ENCODE results near the gene ACTL7B. TPM values are rescaled to one million over a fixed set of nuclear protein-coding genes. Genes with fewer than 3 reads are reported as not detected.
"Not testable (repeated sequence)": the region's sequence is repeated elsewhere in the genome, so short reads cannot be mapped to it uniquely, and the experiment has no call there.

Gene ACTL7B
- total and polyA plus RNA-seq, 2 experiments from 2014 or later: not detected

DNA sequence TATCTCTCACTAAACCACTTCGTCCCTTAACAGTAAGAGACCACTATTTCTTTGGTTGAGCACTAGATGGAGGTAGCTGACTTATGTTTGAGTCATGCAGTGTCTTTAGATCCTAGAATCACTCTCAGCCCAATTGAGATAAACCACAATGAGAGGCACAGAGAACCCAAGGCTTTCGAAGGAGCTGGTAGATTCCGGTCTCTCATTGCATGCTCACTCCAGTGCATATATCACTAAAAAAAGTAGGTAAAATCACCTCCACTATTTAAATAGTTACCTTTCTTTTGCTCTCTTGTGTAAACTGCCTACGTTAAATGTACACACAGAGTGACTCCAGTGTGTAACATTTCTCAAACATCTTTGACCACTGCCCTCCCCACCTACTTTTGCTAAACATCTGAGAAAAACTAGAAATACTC is 33.9 kb upstream of the ACTL7B start:
- no peaks in the 10 kb centered on the region for H3K4me1 ChIP-seq (ENCODE audit: insufficient read depth)
- no peak overlapping the region for H3K4me3 Mint-ChIP-seq
- no peaks in the 10 kb centered on the region for H3K9me3 Mint-ChIP-seq
- TF ChIP-seq NANOG (IDR thresholded peaks at IDR 0.05; ENCODE audit: borderline replicate concordance) (no peak), ZNF331 (CRISPR knock-in tag; IDR thresholded peaks at IDR 0.05; ENCODE audit: low read depth) (no peak), CTCF (conservative IDR thresholded peaks at IDR 0.05; ENCODE audit: low read depth in 2 of 2) (peak in 1 of 2 experiments; percentile 32; a peak in 2 of 4 replicates), ZNF114 (CRISPR knock-in tag; IDR thresholded peaks at IDR 0.05) (no peak)
- no peaks in the 10 kb centered on the region for H3K79me2 ChIP-seq (replicated peaks; ENCODE audit: insufficient read depth)
- ATAC-seq: no peak
- H3K27ac Mint-ChIP-seq: no peak overlapping the region
- peak; percentile 10 for DNase-seq (ENCODE audit: low spot score)
- no peak overlapping the region for H3K4me3 ChIP-seq
- H3K4me1 Mint-ChIP-seq: no peaks in the 10 kb centered on the region
- no peaks in the 10 kb centered on the region; the same call in 1 of the 2 replicates for H4K20me1 ChIP-seq (replicated peaks; ENCODE audit: insufficient read depth)
- no peak overlapping the region for H3K27ac ChIP-seq (ENCODE audit: low read depth)
- no peaks in the 10 kb centered on the region for H3F3A ChIP-seq (replicated peaks; ENCODE audit: low read depth)
- peaks cover 5% of the 10 kb centered on the region for H3K27me3 Mint-ChIP-seq (ENCODE audit: insufficient read depth, low read depth, poor library complexity)
- no peak overlapping the region for H3K4me2 ChIP-seq
- H3K36me3 Mint-ChIP-seq (ENCODE audit: low read depth): peaks cover 41% of the 10 kb centered on the region
- peaks cover 40% of the 10 kb centered on the region for H3K36me3 ChIP-seq (ENCODE audit: insufficient read depth)
- no peaks in the 10 kb centered on the region for H3K27me3 ChIP-seq (ENCODE audit: insufficient read depth)
- no peaks in the 10 kb centered on the region for H3K9me2 ChIP-seq (ENCODE audit: insufficient read depth)
- no peak overlapping the region for H2AFZ ChIP-seq

DNA sequence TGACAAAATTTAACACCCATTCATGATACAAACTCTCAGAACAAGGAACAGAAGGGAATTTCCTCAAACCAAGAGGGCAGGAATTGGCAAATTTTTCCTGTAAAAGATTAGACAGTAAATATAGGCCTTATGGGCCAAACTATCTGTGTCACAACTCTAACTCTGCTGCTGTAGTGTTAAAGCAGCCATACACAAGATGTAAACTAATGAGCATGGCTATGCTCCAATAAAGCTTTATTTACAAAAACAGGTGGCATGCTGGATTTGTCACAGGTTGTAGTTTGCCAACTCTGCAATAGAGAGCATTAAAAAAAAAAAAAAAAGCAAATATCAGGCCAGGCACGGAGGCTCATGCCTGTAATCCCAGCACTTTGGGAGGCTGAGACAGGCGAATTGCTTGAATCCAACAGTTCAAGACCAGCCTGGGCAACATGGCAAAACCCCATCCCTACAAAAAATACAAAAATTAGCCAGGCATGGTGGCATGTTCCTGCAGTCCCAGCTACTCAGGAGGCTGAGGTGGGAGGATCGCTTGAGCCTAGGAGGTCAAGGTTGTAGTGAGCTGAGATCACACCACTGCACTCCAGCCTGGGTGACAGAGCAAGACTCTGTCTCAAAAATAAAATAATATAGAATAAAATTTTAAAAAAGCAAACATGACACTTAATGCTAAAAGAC is 30.9 kb upstream of the ACTL7B start:
- not testable (repeated sequence) for H2AFZ ChIP-seq; H3K27ac ChIP-seq (ENCODE audit: low read depth); DNase-seq (ENCODE audit: low spot score); H3K4me3 ChIP-seq; H4K20me1 ChIP-seq (replicated peaks; ENCODE audit: insufficient read depth); H3K4me3 Mint-ChIP-seq; H3K27me3 ChIP-seq (ENCODE audit: insufficient read depth); H3K9me3 Mint-ChIP-seq; H3K9me2 ChIP-seq (ENCODE audit: insufficient read depth); H3K4me1 ChIP-seq (ENCODE audit: insufficient read depth); H3F3A ChIP-seq (replicated peaks; ENCODE audit: low read depth); H3K27me3 Mint-ChIP-seq (ENCODE audit: insufficient read depth, low read depth, poor library complexity); ATAC-seq; H3K79me2 ChIP-seq (replicated peaks; ENCODE audit: insufficient read depth); H3K4me1 Mint-ChIP-seq; H3K27ac Mint-ChIP-seq; H3K4me2 ChIP-seq
- peaks cover 30% of the 10 kb centered on the region for H3K36me3 Mint-ChIP-seq (ENCODE audit: low read depth)
- H3K36me3 ChIP-seq (ENCODE audit: insufficient read depth): peaks cover 20% of the 10 kb centered on the region

DNA sequence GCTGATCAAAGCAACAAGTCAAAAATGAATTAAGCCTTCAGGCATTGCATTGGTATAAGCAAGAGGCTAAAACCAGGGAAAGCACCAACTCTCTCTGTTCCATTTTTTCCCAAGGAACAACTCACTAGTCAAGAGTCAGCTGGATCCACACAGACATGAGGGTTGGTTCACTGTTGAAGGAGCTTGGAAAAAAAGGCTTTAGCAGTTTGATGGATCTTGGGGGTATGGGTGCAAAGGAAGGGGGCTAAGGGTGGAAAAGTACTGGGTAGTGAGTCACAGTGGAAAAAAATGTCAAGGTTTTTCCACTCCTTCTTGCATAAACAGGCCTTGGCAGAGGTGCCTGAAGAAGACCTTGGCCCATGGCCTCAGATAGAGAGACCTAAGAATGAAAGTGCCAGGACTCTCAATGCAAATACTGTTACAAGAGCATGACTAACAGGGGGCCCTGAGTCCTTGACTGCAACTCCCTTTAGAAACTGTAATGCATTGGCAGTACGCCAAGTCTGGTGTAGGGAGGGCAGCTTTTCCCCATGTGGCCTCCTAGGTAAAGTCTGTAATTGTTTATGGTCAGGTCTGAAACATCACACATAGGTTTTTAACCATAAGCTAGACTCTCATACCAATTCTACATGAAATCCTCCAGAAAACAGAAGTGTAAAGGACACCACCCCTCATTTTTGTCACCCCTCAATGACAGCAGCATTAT is 30.0 kb upstream of the ACTL7B start:
- no peak for ATAC-seq
- TF ChIP-seq EZH2 (IDR thresholded peaks at IDR 0.05; ENCODE audit: low read depth, unreplicated experiment) (no peak), EZH2phosphoT487 (IDR thresholded peaks at IDR 0.05; ENCODE audit: unreplicated experiment) (no peak), JUNB (IDR thresholded peaks at IDR 0.05; ENCODE audit: unreplicated experiment) (no peak), POLR2AphosphoS5 (IDR thresholded peaks at IDR 0.05; ENCODE audit: low read depth) (no peak)

More for the DNA sequence above, 30.0 kb upstream of the ACTL7B start:
- H3K4me1 ChIP-seq (ENCODE audit: insufficient read depth): no peaks in the 10 kb centered on the region
- no peaks in the 10 kb centered on the region for H3K79me2 ChIP-seq (replicated peaks; ENCODE audit: insufficient read depth)
- H3F3A ChIP-seq (replicated peaks; ENCODE audit: low read depth): no peaks in the 10 kb centered on the region
- Mint-ChIP-seq H3K36me3 (ENCODE audit: low read depth) (peaks cover 23% of the 10 kb centered on the region; the same call in 2 of the 3 replicates), H3K4me3 (no peak overlapping the region), H3K4me1 (no peaks in the 10 kb centered on the region), H3K27me3 (ENCODE audit: insufficient read depth, low read depth, poor library complexity) (no peaks in the 10 kb centered on the region), H3K27ac (no peak overlapping the region), H3K9me3 (no peaks in the 10 kb centered on the region)
- H3K4me3 ChIP-seq: no peak overlapping the region
- H3K4me2 ChIP-seq: no peak overlapping the region
- no peaks in the 10 kb centered on the region for H3K27me3 ChIP-seq (ENCODE audit: insufficient read depth)
- no peaks in the 10 kb centered on the region for H3K9me2 ChIP-seq (ENCODE audit: insufficient read depth)
- no peaks in the 10 kb centered on the region; the same call in 1 of the 2 replicates for H4K20me1 ChIP-seq (replicated peaks; ENCODE audit: insufficient read depth)
- no peak overlapping the region for H2AFZ ChIP-seq
- no peak overlapping the region for H3K27ac ChIP-seq (ENCODE audit: low read depth)
- peaks cover 13% of the 10 kb centered on the region; the same call in 1 of the 2 replicates for H3K36me3 ChIP-seq (ENCODE audit: insufficient read depth)
- no peak for DNase-seq (ENCODE audit: low spot score)

Measured in GM23338 (cell line).